ENCODE data around the gene CADM1.

- TF ChIP-seq, protein P1, sequence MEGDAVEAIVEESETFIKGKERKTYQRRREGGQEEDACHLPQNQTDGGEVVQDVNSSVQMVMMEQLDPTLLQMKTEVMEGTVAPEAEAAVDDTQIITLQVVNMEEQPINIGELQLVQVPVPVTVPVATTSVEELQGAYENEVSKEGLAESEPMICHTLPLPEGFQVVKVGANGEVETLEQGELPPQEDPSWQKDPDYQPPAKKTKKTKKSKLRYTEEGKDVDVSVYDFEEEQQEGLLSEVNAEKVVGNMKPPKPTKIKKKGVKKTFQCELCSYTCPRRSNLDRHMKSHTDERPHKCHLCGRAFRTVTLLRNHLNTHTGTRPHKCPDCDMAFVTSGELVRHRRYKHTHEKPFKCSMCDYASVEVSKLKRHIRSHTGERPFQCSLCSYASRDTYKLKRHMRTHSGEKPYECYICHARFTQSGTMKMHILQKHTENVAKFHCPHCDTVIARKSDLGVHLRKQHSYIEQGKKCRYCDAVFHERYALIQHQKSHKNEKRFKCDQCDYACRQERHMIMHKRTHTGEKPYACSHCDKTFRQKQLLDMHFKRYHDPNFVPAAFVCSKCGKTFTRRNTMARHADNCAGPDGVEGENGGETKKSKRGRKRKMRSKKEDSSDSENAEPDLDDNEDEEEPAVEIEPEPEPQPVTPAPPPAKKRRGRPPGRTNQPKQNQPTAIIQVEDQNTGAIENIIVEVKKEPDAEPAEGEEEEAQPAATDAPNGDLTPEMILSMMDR (IDR thresholded peaks at IDR 0.05; ENCODE audit: low read depth, low read length, poor library complexity, severe bottlenecking), result no peak
- no peak for TF ChIP-seq EZH2phosphoT487 (IDR thresholded peaks at IDR 0.05; ENCODE audit: borderline replicate concordance, low read length)
Observed at GRCh38 chr11:115552151-115552772, 48.0 kb upstream of the CADM1 start.
